ENCODE measurements around the gene SHC3.

SHC3 gene

GRCh38 chr9:89191004-89191403 is 12.4 kb upstream of the SHC3 start:
- H3K36me3 Mint-ChIP-seq (ENCODE audit: low read depth) = no peaks in the 10 kb centered on the region
- peaks cover 23% of the 10 kb centered on the region for H3K9me3 Mint-ChIP-seq
- TF ChIP-seq CTCF (IDR thresholded peaks at IDR 0.05; ENCODE audit: unreplicated experiment in 3 of 3) = no peak
- no peak overlapping the region for H3K27ac Mint-ChIP-seq
- H3K4me3 Mint-ChIP-seq = no peak overlapping the region
- no peaks in the 10 kb centered on the region for H3K4me1 Mint-ChIP-seq
- H3K27me3 Mint-ChIP-seq (ENCODE audit: low read depth) = no peaks in the 10 kb centered on the region

DNA sequence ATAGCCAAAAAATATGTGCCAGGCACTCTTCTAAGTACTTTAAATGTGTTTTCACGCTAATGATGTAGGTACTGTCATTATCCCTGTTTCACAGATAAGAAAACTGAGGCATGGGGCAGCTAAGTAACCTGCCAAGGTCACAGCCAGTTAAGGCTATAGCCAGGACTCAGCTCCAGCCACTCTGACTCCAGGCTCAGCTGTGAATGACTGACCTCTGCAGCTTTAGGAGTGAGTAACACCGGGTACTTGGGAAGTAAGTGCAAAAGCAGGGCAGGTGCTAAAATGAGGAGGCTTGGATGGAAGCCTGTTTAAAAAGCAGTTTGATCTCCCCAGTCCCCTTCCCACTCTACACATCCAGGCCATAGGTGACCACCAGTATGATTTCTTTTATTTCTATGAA is 10.6 kb upstream of the SHC3 start:
- no peaks in the 10 kb centered on the region for H3K36me3 Mint-ChIP-seq (ENCODE audit: low read depth)
- peaks cover 16% of the 10 kb centered on the region for H3K9me3 Mint-ChIP-seq
- H3K27me3 Mint-ChIP-seq (ENCODE audit: low read depth) = no peaks in the 10 kb centered on the region

GRCh38 chr9:89187950-89188349 is 9.3 kb upstream of the SHC3 start:
- TF ChIP-seq CTCF (IDR thresholded peaks at IDR 0.05; ENCODE audit: unreplicated experiment in 3 of 3) = no peak
- Mint-ChIP-seq H3K27ac (no peak overlapping the region), H3K27me3 (ENCODE audit: low read depth) (peaks cover 6% of the 10 kb centered on the region), H3K4me3 (no peak overlapping the region), H3K36me3 (ENCODE audit: low read depth) (no peaks in the 10 kb centered on the region), H3K9me3 (peaks cover 5% of the 10 kb centered on the region), H3K4me1 (no peaks in the 10 kb centered on the region)

More for the DNA sequence above, 10.6 kb upstream of the SHC3 start:
- Mint-ChIP-seq H3K4me1 (no peaks in the 10 kb centered on the region), H3K27ac (no peak overlapping the region), H3K4me3 (no peak overlapping the region)
- no peak for TF ChIP-seq CTCF (IDR thresholded peaks at IDR 0.05; ENCODE audit: unreplicated experiment in 3 of 3)

DNA sequence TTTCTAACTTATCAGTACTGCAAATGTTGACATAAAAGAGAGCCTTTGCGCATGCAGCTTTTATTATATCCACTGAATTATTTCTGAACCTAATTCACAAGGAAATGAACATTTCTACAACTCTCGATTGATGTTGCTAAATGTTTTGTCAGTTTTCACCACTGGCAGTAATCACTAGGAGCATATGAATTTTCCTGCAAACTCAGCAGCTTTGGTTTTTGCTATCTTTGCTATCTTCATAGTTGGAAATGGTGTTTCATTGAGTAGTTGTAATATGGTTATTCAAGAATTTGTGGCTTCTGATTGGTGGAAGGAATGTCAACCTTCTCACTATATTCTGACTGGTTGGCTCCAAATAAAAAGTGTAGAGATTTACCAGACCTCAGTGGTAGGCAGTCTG is 8.9 kb upstream of the SHC3 start:
- H3K27ac Mint-ChIP-seq = no peak overlapping the region
- peaks cover 10% of the 10 kb centered on the region for H3K27me3 Mint-ChIP-seq (ENCODE audit: low read depth)
- H3K4me3 Mint-ChIP-seq = no peak overlapping the region
- no peak for TF ChIP-seq CTCF (IDR thresholded peaks at IDR 0.05; ENCODE audit: unreplicated experiment in 3 of 3)
- peaks cover 2% of the 10 kb centered on the region for H3K9me3 Mint-ChIP-seq
- H3K36me3 Mint-ChIP-seq (ENCODE audit: low read depth) = no peaks in the 10 kb centered on the region
- no peaks in the 10 kb centered on the region for H3K4me1 Mint-ChIP-seq

DNA sequence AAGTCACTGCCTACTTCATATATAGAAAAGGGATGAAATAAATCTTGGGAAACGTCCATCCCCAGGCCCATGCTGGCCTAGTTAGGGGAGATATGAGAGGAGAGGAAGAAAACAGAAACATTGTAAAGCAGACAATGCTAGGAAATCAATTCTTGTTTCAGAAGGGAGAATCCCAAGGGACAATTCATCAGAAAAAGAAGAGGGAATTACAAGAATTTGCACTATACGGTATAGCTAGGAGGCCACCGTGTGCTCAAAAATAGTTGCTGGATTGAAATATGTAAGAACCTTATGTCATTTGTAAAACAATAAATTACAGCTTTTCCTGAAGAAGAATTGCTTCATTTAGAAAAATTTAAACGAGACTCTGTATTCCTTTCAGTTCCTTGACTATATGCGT is 8.3 kb upstream of the SHC3 start:
- no peaks in the 10 kb centered on the region for H3K9me3 Mint-ChIP-seq
- H3K27ac Mint-ChIP-seq = no peak overlapping the region
- H3K4me1 Mint-ChIP-seq = no peaks in the 10 kb centered on the region
- H3K4me3 Mint-ChIP-seq = no peak overlapping the region
- no peak for TF ChIP-seq CTCF (IDR thresholded peaks at IDR 0.05; ENCODE audit: unreplicated experiment in 3 of 3)
- no peaks in the 10 kb centered on the region for H3K36me3 Mint-ChIP-seq (ENCODE audit: low read depth)
- H3K27me3 Mint-ChIP-seq (ENCODE audit: low read depth) = peaks cover 10% of the 10 kb centered on the region

DNA sequence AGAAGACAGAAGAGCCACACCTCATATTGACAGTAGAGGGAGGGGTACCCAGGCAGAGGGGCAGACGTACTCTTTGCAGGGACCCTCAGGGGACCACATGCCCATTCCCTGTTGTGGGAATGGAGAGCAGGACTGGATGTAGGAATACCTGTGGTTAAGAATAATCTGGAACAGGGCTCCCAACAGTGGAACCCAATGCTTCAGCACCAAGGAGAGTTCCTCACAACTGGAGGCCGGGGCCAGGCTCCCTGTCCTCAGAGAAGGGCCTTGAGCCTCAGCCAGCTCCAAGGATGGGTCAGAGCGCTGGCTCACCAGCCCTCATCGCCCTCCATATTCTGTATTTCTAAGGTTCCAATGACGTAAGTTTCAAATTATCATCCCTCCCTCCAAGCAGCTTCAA is 7.4 kb upstream of the SHC3 start:
- TF ChIP-seq CTCF (IDR thresholded peaks at IDR 0.05; ENCODE audit: unreplicated experiment in 3 of 3) = no peak
- H3K9me3 Mint-ChIP-seq = no peaks in the 10 kb centered on the region

More for the DNA sequence above, 7.4 kb upstream of the SHC3 start:
- Mint-ChIP-seq H3K36me3 (ENCODE audit: low read depth) (no peaks in the 10 kb centered on the region), H3K27me3 (ENCODE audit: low read depth) (peaks cover 16% of the 10 kb centered on the region), H3K27ac (no peak overlapping the region), H3K4me1 (no peaks in the 10 kb centered on the region), H3K4me3 (no peak overlapping the region)

Measured in nephron (organoid).